GM12874 (cell line): ENCODE data around the gene GABRB2.

Experiments used
- CTCF ChIP-seq: IDR thresholded peaks from 2 replicates; pipeline ENCODE4 v1.5.1; 2011; ENCODE audit warnings: low read depth, mild to moderate bottlenecking, control low read depth, low read length, moderate library complexity; ENCODE audit not compliant: insufficient read depth

The GABRB2 gene

GRCh38 chr5:161305601-161306000, 240.9 kb downstream of the GABRB2 start:
- no peak for TF ChIP-seq CTCF

GRCh38 chr5:161302559-161302958, 244.0 kb downstream of the GABRB2 start:
- TF ChIP-seq CTCF = no peak

- TF ChIP-seq CTCF = no peak
Measured at GRCh38 chr5:161301586-161301985, 244.9 kb downstream of the GABRB2 start.

GRCh38 chr5:161299053-161299452, 247.5 kb downstream of the GABRB2 start:
- TF ChIP-seq CTCF = no peak

GRCh38 chr5:161295721-161296250, 250.7 kb downstream of the GABRB2 start:
- no peak for TF ChIP-seq CTCF

- TF ChIP-seq CTCF = no peak
Measured at GRCh38 chr5:161288071-161288470, 258.5 kb downstream of the GABRB2 start.

- TF ChIP-seq CTCF = no peak
Measured at GRCh38 chr5:161287436-161287835, 259.1 kb downstream of the GABRB2 start.
